Tongue (tissue), 2 donors: Measurements from ENCODE around the gene RGS13. TPM values are rescaled to one million over a fixed set of nuclear protein-coding genes. Genes with fewer than 3 reads are reported as not detected.

Source experiments
- DNase-seq: peaks from one replicate; pipeline ENCODE4 v3.0.0-alpha.2; 2015
- total RNA-seq: library from RNA; depleted of rRNA; stranded (reverse); fragments of >200 nt; gene quantifications from one replicate; pipeline ENCODE4 v1.2.3, GENCODE V29; 2014

RGS13 gene
- total RNA-seq, 1 donor from 2014 or later = 0.10 TPM

GRCh38 chr1:192626366-192627179 lies 9.4 kb upstream of the RGS13 start:
- no peak for DNase-seq

- no peak for DNase-seq
Measured at GRCh38 chr1:192627901-192628300, 8.0 kb upstream of the RGS13 start.

- no peak for DNase-seq
Measured at GRCh38 chr1:192628396-192629057, 7.4 kb upstream of the RGS13 start.

- DNase-seq = no peak
Measured at GRCh38 chr1:192629612-192630011, 6.3 kb upstream of the RGS13 start.

GRCh38 chr1:192630521-192631287 lies 5.2 kb upstream of the RGS13 start:
- DNase-seq = no peak

GRCh38 chr1:192631749-192632148 lies 4.2 kb upstream of the RGS13 start:
- no peak for DNase-seq

GRCh38 chr1:192632188-192632587 lies 3.8 kb upstream of the RGS13 start:
- DNase-seq = no peak

GRCh38 chr1:192632641-192633532 lies 3.1 kb upstream of the RGS13 start:
- no peak for DNase-seq

GRCh38 chr1:192633533-192634253 lies 2.3 kb upstream of the RGS13 start:
- DNase-seq = no peak

GRCh38 chr1:192635041-192635440 lies 906 bp upstream of the RGS13 start:
- DNase-seq = no peak

- no peak for DNase-seq
Measured at GRCh38 chr1:192639607-192640368, 3.8 kb downstream of the RGS13 start.

- DNase-seq = no peak
Measured at GRCh38 chr1:192652159-192652558, 16.2 kb downstream of the RGS13 start.

GRCh38 chr1:192654120-192654519 lies 18.2 kb downstream of the RGS13 start:
- no peak for DNase-seq

- no peak for DNase-seq
Measured at GRCh38 chr1:192654591-192655251, 18.8 kb downstream of the RGS13 start.

- no peak for DNase-seq
Measured at GRCh38 chr1:192657760-192658159, 21.8 kb downstream of the RGS13 start.

GRCh38 chr1:192658255-192658654 lies 22.3 kb downstream of the RGS13 start:
- DNase-seq = no peak

GRCh38 chr1:192660613-192661012 lies 24.7 kb downstream of the RGS13 start:
- no peak for DNase-seq

- no peak for DNase-seq
Measured at GRCh38 chr1:192668409-192668983, 32.5 kb downstream of the RGS13 start.

GRCh38 chr1:192669174-192669573 lies 33.2 kb downstream of the RGS13 start:
- DNase-seq = no peak

GRCh38 chr1:192675716-192676115 lies 39.8 kb downstream of the RGS13 start:
- DNase-seq = no peak
